GM19099 (cell line): ENCODE results near the gene FDXR.

ENCODE experiments used
- POLR2A ChIP-seq: IDR thresholded peaks from 3 replicates; pipeline ENCODE4 v1.6.1; 2011; ENCODE audit warnings: low read depth; ENCODE audit not compliant: insufficient read length; ENCODE audit errors: extremely low read depth

The FDXR gene

DNA sequence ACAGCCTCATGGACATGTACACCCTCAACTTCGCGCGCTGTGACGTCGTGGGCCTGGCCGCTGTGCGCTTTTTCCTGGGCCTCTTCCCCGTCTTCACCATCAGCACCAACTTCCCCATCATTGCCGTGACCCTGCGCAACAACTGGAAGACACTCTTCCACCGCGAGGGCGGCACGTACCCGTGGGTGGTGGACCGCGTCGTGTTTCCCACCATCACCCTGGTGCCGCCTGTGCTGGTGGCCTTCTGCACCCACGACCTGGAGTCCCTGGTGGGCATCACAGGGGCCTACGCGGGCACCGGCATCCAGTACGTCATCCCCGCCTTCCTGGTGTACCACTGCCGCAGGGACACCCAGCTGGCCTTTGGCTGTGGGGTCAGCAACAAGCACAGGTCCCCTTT lies 36.6 kb downstream of the FDXR start:
- TF ChIP-seq POLR2A: no peak

DNA sequence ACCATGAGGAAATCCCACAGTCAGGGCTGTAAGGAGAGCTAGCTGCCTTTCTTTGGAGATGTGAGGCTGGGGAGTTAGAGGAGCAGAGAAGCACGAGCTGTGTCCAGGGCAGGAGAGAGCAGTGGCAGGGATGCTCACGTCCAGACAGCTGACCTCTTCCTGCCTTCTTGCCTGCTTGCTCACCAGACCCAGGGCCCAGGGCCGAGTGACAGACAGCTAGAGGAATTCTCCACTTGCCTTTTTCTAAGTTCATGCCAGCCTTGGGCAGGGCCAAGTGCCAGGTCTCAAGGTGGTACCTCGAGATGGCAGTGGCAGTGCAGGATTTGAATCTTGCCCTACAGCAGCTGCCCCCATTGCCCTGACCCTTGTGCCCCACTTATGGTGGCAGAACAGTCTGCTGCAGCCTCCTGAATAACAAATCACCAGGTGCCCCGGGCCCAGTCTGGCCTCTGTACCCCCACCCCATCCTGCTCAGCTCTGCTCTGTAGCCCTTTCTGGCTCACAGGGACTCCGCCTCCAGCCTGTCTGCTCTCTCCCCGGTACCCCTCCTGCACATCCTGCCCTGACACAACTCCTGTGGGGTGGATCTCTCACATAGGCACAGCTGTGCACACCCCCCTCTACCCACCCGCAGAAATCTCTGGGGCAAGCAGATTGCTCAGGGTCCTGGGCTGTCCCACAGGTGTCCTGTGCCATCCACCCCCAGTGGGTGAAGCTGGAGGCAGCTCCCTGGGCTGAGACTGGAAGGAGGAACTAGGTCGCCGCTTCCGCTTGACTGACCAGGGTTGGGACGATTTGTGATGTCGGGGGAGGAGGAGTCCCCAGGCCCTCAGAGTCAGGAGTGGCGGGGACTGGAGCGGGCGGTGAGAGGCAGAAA lies 39.1 kb downstream of the FDXR start:
- TF ChIP-seq POLR2A: no peak

DNA sequence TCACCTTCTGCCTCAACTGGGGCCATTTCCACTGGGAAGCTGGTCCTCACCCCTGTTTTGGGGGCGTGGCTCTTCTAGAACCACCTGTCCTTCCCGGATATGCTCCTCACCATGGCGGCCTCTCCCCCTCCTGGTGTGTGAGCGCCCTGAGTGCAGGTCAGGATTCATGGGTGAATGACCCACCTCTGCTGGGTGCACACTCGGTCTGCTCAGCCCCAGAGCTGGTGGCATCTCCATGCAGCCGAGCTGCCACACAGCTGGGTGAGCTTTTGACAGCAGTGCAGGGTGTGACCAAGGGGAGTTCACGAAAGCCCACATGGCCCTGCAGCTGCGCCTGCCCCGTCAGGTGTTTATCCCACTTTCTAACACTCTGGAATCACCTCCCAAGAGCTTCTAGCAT lies 40.4 kb downstream of the FDXR start:
- TF ChIP-seq POLR2A: no peak

DNA sequence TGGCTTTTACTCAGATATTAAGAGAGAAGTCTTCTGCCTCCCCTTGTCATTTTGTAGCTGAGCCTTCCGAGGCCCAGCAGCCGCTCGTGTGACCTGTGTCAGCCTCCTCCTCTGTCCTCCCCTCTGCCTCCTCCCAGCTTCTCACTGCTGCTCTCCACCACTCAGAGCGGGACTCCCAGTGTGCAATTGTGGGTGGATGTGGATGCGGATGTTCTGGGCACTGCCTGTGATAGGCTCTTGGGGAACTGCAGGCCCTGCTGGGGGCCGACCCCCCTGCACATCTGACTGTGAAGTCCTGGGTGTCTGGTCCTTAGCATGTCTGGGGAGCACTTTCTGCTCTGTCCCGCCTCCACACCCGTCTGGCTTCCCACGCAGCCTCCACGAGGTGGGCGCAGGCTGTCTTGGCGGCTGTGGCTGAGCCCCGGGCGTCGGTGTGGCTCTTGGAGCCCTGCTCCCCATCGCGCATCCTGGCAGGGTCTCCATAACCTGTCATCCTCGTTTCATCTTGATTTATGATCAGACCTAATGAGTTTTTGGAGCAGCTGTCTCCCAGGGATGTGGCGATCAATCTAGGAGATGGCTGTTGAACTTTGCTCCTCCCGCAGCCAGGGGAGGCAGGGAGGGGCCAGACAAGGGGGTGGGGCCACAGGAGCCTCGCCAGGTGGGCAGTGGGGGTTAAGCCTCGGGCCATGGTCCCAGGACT lies 41.2 kb downstream of the FDXR start:
- TF ChIP-seq POLR2A: no peak

DNA sequence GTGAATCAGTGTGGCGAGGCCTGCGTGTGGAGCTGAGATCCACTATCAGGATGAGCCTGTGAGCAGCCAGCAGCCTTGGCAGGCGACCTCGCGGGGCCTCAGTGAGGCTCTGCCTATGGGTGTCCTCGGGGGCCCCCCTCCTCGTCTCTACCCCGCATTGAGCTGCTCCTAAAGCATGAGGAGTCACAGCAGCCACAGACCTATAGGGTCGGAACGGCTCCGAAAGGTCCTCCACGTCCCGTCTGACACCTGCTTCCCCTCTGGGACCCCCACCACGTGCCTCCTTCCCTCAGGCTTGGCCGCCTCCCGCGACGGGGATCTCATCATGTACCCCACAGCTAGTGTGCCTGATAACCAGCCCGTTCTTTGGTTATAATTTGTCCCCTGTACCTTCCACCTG lies 41.9 kb downstream of the FDXR start:
- TF ChIP-seq POLR2A: no peak

DNA sequence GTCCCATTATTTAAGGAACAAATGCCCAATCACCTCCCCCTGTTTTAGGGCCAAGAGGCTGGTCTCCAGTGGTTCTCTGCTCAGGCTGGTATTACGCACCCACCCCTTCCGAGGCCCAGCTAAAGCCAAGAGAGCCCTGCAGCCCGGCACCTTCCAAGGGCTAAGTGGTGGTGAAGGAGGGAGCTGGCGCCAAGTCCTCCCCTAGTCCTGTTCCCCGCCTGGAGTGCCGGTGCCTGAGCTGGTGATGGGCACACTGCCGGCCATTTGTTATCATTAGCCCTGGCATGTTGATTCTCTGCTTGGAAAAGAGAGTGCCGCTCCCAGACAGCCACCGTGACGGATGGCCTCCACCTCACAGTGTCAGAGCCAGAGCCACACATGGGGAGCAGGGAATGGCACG lies 45.0 kb downstream of the FDXR start:
- TF ChIP-seq POLR2A: no peak

DNA sequence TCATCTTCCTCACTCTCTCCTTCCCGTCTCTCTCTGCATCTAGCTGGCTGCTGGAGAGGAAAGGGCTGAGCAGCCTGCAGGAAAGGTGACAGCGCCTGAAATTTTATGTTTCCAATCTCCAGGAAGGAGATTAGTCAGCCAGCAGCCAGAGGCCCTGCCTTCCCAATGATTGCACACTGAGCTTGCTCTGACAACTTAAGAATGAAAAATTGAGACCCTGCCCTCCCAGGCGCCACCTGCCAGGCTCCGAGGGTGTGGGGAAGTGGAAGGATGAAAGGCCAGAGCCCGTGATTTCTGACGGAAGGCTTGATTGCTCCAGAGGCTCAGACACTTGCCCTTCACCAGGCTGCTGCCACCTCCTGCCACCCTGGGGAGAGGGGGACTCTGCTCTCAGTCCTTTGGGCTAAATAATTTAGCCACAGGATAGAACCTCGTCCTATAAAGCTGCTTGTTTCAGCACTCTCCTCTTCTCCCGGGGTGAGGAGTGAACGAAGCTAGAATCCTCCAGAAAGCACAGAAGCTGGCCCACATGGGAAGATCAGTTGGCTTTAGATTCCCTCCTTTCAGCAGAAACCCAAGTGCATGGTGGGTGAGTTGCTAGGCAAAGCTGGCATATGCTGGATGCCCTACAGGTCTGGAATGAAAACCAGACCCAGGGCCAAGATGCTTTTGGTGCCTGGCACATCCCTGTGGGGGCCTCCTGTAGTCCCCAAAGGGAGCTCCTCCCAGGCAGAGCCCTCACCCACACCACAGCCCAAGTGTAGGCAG lies 46.7 kb downstream of the FDXR start:
- no peak for TF ChIP-seq POLR2A

DNA sequence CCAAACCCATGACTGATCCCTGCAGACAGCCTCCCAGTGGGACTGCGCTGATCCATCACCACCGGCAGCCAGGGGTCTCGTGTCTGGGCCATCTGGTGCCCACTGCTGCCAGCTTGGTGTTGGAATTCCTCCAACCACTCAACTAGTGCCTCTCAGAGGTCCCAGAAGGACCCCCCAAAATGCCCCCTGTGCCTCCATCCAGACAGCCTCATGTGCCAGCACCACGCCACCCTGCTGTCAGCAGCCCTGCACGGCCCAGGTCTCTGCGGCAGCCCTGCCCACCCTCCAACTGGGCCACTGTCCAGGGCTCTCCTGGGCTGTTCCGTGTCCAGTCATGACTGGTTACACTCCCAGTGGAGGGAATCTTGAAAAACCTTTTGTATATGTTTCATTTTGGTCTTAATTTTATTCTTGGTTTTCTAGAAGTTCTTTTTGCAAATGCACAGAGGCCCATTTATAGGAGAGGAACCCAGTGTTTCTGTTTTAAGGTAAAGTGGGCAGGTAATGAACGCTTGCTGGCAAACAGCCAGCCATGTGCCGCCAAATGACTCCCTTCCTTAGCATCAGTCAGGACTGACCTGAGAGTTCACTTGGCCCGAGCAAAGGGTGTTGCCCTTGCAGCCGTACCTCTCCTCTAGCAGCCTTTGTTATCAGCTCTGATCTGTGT lies 47.7 kb downstream of the FDXR start:
- no peak for TF ChIP-seq POLR2A

DNA sequence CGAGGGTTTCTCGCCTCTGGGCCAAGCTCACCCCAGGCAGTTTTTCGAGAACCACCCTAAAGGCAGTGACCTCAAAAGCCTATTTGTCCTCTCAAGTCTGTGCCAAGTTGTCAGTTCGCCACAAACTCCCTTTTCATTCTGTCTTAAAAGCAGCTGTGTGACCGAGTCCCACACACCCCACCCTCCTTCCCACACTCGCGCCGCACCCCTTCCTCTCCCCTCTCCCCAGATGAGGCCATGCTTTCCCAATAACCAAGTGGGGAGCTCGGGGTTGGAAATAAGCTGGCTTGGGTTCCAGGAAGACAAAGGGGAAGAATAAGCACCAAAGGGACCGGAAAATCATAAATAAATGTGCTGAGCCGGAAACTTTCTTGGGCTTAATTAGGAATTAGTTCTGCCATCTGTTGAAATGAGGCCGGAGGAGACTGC lies 49.8 kb downstream of the FDXR start:
- TF ChIP-seq POLR2A: no peak

DNA sequence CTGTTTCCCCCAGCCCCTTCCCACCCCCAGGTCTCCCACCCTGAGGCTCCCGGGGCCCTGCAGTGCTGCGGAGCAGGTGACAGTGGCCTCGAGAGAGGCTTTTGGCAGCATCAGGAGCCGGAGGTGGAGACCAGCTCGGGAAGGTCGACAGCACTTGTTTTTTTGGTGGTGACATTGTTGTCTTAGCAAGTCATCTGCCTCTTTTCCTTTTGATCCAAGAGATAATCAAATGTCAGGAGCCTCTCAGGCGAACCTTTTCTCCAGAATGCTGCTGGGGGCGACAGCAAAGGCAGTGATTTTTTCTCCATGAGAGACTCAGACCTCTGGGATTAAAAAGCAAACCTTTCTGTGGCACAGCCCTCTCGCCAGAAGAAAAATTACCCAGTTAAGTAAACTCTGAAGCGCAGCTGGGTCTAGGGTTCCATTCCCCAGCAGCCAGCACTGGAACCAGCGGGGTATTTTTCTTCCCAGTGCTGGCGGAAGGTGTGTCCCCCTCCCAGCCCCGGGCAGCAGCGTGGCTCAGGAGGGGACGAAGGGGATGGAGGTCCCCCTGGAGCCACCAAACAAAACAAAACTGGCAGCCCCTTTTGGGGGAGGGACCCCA lies 50.4 kb downstream of the FDXR start:
- no peak for TF ChIP-seq POLR2A

DNA sequence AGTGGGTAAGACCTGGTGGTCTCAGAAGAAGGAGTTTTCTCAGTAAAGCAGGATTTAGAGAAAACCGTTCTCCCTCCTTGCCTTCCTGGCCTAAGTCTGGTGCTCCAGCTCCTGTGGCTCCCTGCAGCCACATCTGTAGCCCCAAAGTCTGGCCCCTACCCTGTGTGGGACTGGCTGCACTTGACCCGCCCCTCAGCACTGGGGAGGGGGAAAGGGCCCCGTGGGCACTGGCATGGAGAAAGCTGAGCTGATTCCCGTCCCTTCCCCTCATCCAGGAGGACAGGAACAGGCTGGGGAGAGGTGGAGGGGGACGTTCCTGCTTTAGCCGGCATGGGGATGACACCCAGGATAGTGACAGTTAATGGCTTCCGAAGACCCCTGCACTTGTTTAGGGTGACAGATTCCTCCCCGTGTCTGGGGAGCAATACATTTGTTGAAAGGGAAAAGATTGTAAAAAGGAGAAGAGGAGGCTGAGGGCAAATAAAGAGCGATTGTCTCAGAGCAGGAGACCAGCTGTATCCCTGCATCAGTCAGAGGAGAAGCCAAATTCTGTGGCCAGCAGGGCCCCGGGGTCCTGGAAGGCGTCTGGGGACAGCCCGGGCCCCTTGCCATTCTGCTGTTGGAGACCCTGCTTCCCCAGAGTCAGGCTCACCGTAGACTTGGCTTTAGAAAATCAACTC lies 51.0 kb downstream of the FDXR start:
- no peak for TF ChIP-seq POLR2A

DNA sequence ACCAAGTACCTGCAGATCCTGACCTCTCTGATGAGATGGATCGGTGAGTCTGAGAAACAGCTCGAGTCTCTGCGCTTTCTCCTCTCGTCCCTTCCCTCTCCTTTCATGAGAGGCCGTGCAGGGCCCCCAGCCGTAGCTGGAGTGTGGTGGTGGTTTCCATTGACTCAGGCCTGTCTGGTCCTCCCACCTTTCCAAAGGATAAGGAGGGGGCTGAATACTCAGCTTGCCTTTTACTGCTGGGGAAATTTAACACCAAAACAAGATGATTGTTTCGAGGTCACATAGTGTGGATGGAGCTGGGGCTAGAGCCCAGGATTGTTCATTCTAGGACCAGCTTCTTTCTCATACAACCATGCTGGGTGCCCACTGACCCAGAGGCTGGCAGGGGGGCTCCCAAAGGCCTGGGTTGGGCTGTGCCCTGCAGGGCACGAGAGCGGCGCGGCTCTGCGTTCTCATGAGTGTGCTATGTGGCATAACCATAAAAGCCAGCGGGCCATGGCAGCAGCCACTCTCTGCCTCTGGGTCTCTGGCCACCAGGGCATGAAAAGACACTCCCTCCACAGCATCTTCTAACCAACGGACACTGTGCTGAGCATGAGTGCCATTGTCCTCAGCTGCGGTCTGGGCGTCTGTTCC lies 52.9 kb downstream of the FDXR start:
- TF ChIP-seq POLR2A: no peak

DNA sequence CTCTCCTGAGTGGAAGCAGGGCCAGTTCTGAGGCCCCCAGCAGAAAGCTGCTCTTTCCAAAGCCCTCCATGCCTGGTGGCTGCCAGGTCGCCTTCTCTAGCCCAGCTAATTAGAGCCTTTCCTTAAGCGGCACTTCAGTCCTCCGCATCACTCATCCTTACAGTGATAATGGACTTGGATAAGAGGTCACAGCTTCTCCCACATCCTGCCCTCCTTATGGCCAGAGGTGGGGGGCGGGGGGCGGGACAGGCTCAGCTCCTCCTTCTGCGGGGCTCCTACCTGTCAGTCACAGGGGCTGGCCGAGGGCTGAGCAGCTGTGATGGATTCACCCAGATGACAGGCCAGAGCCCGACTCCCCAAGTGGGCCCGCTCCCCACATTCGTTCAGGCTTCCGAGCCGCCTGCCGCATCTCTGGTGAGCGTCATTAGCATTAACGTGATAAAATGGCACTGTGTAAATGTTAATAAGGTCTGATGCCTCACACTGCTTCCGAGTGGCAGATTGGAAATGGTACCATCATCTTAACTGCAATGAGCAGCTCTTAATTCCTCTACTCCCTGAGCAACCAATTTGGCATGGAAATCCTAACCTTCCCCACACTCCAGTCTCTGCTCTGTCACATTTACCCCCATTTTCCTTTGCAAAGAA lies 54.4 kb downstream of the FDXR start:
- no peak for TF ChIP-seq POLR2A
